ENCODE data around the gene ISX. TPM values are rescaled to one million over a fixed set of nuclear protein-coding genes. Genes with fewer than 3 reads are reported as not detected.
"Not testable (repeated sequence)": the region's sequence is repeated elsewhere in the genome, so short reads cannot be mapped to it uniquely, and the experiment has no call there.

Gene ISX
- total RNA-seq, 1 experiment from 2014 or later = not detected

GRCh38 chr22:35044607-35045390 is 21.2 kb upstream of the ISX start:
- CTCF ChIA-PET = no interaction called here
- Histone ChIP-seq H3K9me3 (ENCODE audit: low read depth, low read length, poor library complexity, severe bottlenecking) (no peaks in the 10 kb centered on the region), H3K27me3 (replicated peaks; ENCODE audit: insufficient read depth, low read depth, low read length, poor library complexity) (peaks cover 11% of the 10 kb centered on the region), H3K36me3 (ENCODE audit: insufficient read depth, low read length, poor library complexity, severe bottlenecking) (no peaks in the 10 kb centered on the region), H3K4me3 (ENCODE audit: low read depth, low read length, poor library complexity, severe bottlenecking) (no peak overlapping the region), H3K27ac (ENCODE audit: low read depth, low read length, poor library complexity, severe bottlenecking) (no peak overlapping the region), H3K4me1 (ENCODE audit: insufficient read depth, low read length, poor library complexity, severe bottlenecking) (no peaks in the 10 kb centered on the region)
- intact Hi-C loops (cut with micrococcal nuclease; ENCODE audit: unreplicated experiment) = no loop called here
- BruUV-seq (replicated peaks) = no TSS peak
- POLR2A ChIA-PET (ENCODE audit: low non-redundant PET) = no interaction called here
- TF ChIP-seq EZH2 (IDR thresholded peaks at IDR 0.05; ENCODE audit: borderline replicate concordance, low read depth, low read length, poor library complexity, severe bottlenecking) = no peak
- TF ChIP-seq CTCF (conservative IDR thresholded peaks at IDR 0.05; ENCODE audit: low read depth, low read length) = no peak
- no peak for DNase-seq (ENCODE audit: low spot score)

DNA sequence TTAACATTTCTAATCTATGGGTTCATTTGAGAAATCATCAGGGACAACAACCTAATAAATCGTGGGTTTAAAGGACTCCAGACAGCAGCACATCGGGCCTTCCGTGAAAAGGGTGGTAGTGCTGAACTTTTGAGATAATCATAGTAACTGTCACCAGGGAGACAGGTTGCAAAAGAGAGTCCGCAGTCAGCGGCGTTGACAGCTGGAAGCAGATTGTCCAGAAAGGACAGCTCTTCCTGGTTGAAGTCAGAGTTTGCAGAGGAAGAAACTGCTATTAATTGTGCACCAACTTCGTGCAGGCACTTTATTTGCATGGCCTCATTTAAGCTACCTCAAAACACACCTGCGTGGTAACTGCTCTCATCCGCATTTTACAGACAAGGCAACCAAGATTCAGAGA is 20.5 kb upstream of the ISX start:
- no peak overlapping the region for H3K27ac ChIP-seq (ENCODE audit: low read depth, low read length, poor library complexity, severe bottlenecking)
- DNase-seq (ENCODE audit: low spot score) = no peak
- ChIA-PET POLR2A (ENCODE audit: low non-redundant PET) (no interaction called here), CTCF (no interaction called here)
- H3K27me3 ChIP-seq (replicated peaks; ENCODE audit: insufficient read depth, low read depth, low read length, poor library complexity) = peaks cover 6% of the 10 kb centered on the region
- no peak overlapping the region for H3K4me3 ChIP-seq (ENCODE audit: low read depth, low read length, poor library complexity, severe bottlenecking)
- no TSS peak for BruUV-seq (replicated peaks)
- no peaks in the 10 kb centered on the region for H3K9me3 ChIP-seq (ENCODE audit: low read depth, low read length, poor library complexity, severe bottlenecking)
- intact Hi-C loops (cut with micrococcal nuclease; ENCODE audit: unreplicated experiment) = no loop called here
- no peaks in the 10 kb centered on the region for H3K4me1 ChIP-seq (ENCODE audit: insufficient read depth, low read length, poor library complexity, severe bottlenecking)
- TF ChIP-seq EZH2 (IDR thresholded peaks at IDR 0.05; ENCODE audit: borderline replicate concordance, low read depth, low read length, poor library complexity, severe bottlenecking) = no peak
- no peak for TF ChIP-seq CTCF (conservative IDR thresholded peaks at IDR 0.05; ENCODE audit: low read depth, low read length)
- H3K36me3 ChIP-seq (ENCODE audit: insufficient read depth, low read length, poor library complexity, severe bottlenecking) = no peaks in the 10 kb centered on the region

- intact Hi-C loops (cut with micrococcal nuclease; ENCODE audit: unreplicated experiment) = no loop called here
- no peak overlapping the region for H3K27ac ChIP-seq (ENCODE audit: low read depth, low read length, poor library complexity, severe bottlenecking)
- no peaks in the 10 kb centered on the region for H3K36me3 ChIP-seq (ENCODE audit: insufficient read depth, low read length, poor library complexity, severe bottlenecking)
- H3K4me1 ChIP-seq (ENCODE audit: insufficient read depth, low read length, poor library complexity, severe bottlenecking) = no peaks in the 10 kb centered on the region
- CTCF ChIA-PET = no interaction called here
- no TSS peak for BruUV-seq (replicated peaks)
- no peak for DNase-seq (ENCODE audit: low spot score)
- no peak overlapping the region for H3K4me3 ChIP-seq (ENCODE audit: low read depth, low read length, poor library complexity, severe bottlenecking)
- POLR2A ChIA-PET (ENCODE audit: low non-redundant PET) = no interaction called here
- no peaks in the 10 kb centered on the region for H3K9me3 ChIP-seq (ENCODE audit: low read depth, low read length, poor library complexity, severe bottlenecking)
- peaks cover 6% of the 10 kb centered on the region for H3K27me3 ChIP-seq (replicated peaks; ENCODE audit: insufficient read depth, low read depth, low read length, poor library complexity)
- TF ChIP-seq CTCF (conservative IDR thresholded peaks at IDR 0.05; ENCODE audit: low read depth, low read length) (no peak), EZH2 (IDR thresholded peaks at IDR 0.05; ENCODE audit: borderline replicate concordance, low read depth, low read length, poor library complexity, severe bottlenecking) (no peak)
Observed at GRCh38 chr22:35046744-35047462, 19.1 kb upstream of the ISX start.

- intact Hi-C loops (cut with micrococcal nuclease; ENCODE audit: unreplicated experiment); H3K9me3 ChIP-seq (ENCODE audit: low read depth, low read length, poor library complexity, severe bottlenecking); H3K36me3 ChIP-seq (ENCODE audit: insufficient read depth, low read length, poor library complexity, severe bottlenecking); DNase-seq (ENCODE audit: low spot score); CTCF ChIA-PET; BruUV-seq (replicated peaks); H3K27me3 ChIP-seq (replicated peaks; ENCODE audit: insufficient read depth, low read depth, low read length, poor library complexity); H3K27ac ChIP-seq (ENCODE audit: low read depth, low read length, poor library complexity, severe bottlenecking); POLR2A ChIA-PET (ENCODE audit: low non-redundant PET); H3K4me1 ChIP-seq (ENCODE audit: insufficient read depth, low read length, poor library complexity, severe bottlenecking); H3K4me3 ChIP-seq (ENCODE audit: low read depth, low read length, poor library complexity, severe bottlenecking): not testable (repeated sequence)
Observed at GRCh38 chr22:35050038-35050437, 15.9 kb upstream of the ISX start.

Measured in A673 (cell line).